AG04449 (cell line): ENCODE data around the gene C1QTNF12.

Source experiments
- CTCF ChIA-PET: fragments of 350-600 bp; formaldehyde crosslinking; extraction: SDS; loops from one replicate; lab custom pipeline; 2021; ENCODE audit warnings: antibody characterized with exemption; lab: Yijun Ruan, JAX
- POLR2A ChIA-PET: fragments of 400-600, 350-600 bp; formaldehyde crosslinking; extraction: SDS; loops from one replicate; lab custom pipeline; 2020; ENCODE audit warnings: antibody characterized with exemption, inconsistent platforms; lab: Yijun Ruan, JAX
- DNase-seq: peaks from one replicate; pipeline ENCODE4 v3.0.0-alpha.2; 2010; ENCODE audit warnings: low read depth, low spot score
- H3K4me3 ChIP-seq: 2 replicates; pipeline ENCODE4 v1.5.1; 2011; ENCODE audit warnings: low read depth, mild to moderate bottlenecking, control low read depth, low read length
- TF ChIP-seq, protein P1 (sequence below): IDR thresholded peaks from one replicate; pipeline ENCODE4 v1.5.1; 2011; ENCODE audit warnings: mild to moderate bottlenecking, moderate library complexity, low read length, control low read depth, inconsistent platforms; ENCODE audit not compliant: insufficient read depth; ENCODE audit errors: missing control alignments

The C1QTNF12 gene

DNA sequence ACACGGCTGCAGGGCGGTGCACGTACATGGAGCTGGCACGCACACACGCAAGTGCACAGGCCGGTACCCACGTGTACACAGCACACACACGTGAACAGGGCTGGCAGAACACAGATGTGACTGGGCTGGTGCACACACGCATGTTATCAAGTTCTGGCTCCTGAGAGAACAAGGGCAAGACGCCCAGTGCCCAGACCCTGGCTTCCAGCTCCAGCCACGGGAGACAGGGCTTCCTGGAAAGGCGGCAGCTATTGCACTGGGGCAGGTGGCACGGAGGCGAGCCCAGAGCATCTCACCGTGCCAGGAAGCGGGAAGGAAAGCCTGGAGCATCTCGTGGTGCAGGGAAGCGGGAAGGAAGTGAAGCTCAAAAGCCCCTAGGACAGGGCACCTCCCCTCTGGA, 20.6 kb downstream of the C1QTNF12 start:
- H3K4me3 ChIP-seq: no peak overlapping the region
- POLR2A ChIA-PET: no interaction called here
- CTCF ChIA-PET: interaction anchor here (2.6 kb wide), 1 partner anchor 104 kb away, joined by 7 read pairs; no protein-coding TSS in a partner anchor
- TF ChIP-seq, protein P1, sequence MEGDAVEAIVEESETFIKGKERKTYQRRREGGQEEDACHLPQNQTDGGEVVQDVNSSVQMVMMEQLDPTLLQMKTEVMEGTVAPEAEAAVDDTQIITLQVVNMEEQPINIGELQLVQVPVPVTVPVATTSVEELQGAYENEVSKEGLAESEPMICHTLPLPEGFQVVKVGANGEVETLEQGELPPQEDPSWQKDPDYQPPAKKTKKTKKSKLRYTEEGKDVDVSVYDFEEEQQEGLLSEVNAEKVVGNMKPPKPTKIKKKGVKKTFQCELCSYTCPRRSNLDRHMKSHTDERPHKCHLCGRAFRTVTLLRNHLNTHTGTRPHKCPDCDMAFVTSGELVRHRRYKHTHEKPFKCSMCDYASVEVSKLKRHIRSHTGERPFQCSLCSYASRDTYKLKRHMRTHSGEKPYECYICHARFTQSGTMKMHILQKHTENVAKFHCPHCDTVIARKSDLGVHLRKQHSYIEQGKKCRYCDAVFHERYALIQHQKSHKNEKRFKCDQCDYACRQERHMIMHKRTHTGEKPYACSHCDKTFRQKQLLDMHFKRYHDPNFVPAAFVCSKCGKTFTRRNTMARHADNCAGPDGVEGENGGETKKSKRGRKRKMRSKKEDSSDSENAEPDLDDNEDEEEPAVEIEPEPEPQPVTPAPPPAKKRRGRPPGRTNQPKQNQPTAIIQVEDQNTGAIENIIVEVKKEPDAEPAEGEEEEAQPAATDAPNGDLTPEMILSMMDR: no peak
- no peak for DNase-seq

DNA sequence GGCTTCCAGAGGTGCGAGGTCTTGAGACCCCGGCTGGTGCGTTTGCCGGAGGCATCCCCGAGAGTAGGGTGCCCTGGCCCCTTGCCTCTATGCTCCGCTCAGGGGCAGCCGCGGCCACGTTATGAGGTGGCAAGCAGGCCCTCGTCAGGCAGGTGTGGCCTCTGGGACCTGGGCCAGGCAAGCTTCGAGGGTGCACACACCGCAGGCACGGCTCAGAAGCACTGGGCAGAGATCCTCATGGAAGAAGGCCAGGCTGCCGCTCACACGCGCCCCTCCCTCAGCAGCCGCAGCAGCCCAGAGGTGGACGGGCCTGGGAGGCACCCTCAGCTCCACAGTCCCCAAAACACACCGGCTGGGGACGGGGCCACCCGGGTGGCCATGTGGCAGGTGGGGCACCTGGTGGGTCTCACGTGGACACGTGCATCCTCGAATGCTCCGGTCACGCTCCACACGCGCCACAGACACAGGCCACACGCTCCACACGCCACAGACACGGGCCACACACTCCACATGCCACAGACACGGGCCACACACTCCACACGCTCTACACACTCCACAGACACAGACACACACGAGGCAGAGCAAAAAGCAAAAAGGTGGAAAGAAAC, 21.2 kb downstream of the C1QTNF12 start:
- CTCF ChIA-PET: interaction anchor here (2.6 kb wide), 1 partner anchor 103 kb away, joined by 7 read pairs; no protein-coding TSS in a partner anchor
- no peak overlapping the region for H3K4me3 ChIP-seq
- no peak for DNase-seq
- POLR2A ChIA-PET: no interaction called here
- TF ChIP-seq, protein P1: no peak

DNA sequence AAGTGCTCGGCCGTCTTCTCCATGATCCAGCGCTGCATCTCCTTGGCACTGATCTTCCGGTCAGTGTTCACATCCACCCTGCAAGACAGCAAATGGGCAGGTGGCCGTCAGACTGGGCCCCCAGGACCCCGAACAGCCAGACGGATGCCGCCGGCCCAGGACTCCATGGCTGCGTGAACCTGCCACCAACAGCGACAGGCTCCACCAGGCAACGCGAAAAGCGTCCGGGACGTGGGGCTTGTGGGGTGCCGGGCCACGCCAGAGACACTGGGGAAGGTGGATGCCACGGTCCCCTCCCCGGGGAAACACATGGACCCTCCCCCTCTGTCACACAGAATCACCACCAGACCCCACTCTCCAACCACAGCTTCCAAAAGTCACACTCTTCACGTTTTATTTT, 22.6 kb downstream of the C1QTNF12 start:
- DNase-seq: no peak
- ChIA-PET CTCF (interaction anchor here (2.6 kb wide), 1 partner anchor 102 kb away, joined by 7 read pairs; no protein-coding TSS in a partner anchor), POLR2A (no interaction called here)
- TF ChIP-seq, protein P1: no peak
- H3K4me3 ChIP-seq: no peak overlapping the region

DNA sequence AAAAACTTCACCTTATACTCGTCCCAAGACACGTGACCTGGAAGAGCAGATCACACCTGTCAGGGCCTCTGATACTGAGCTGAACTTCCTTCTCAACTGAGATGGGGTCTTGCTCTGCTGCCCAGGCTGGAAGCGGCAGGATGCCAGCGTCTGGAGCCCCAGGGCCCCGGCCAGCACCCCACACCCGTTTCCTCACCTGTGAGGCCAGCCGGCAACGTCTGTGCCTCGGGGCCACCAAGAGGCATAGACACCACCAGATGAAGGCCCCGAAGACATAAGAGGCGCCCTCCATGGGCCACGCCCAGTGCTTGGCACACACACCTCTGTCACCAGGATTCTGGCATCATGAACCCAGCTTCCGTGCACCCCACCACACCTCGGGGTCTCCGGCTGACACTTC, 23.2 kb downstream of the C1QTNF12 start:
- no peak overlapping the region for H3K4me3 ChIP-seq
- CTCF ChIA-PET: no interaction called here
- DNase-seq: no peak
- POLR2A ChIA-PET: interaction anchor here (2.0 kb wide), 1 partner anchor 8 kb away, joined by 8 read pairs; the partner anchor contains the start of genes B3GALT6 and SDF4
- TF ChIP-seq, protein P1: no peak

DNA sequence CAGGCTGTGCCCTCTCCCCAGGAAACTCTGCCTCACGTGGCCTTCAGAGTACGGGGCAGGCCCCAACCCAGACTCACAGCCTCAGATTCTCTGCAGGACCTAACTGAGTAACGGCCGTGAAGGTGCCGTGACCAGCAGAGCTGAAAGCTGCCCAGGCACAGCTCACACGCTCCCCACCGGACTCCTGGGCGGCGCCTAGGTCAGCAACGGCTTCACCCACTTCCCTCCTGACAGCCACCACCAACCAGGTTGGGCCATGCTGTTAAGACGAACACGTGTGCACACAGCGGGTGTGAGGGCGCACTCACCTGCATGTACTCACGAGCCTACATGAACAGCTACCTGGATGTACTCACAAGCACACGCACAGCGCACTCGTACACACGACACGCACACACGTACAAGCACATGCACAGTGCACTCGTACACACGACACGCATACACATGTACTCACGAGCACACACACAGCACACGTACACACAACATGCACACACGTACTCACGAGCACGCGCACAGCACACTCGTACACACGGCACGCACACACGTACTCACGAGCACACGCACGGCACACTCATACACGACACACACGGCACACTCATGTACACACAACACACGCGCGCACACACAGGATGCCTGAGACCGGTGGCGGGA, 23.8 kb downstream of the C1QTNF12 start:
- ChIA-PET POLR2A (interaction anchor here (2.0 kb wide), 1 partner anchor 9 kb away, joined by 8 read pairs; the partner anchor contains the start of genes B3GALT6 and SDF4), CTCF (interaction anchor here (1.0 kb wide), 1 partner anchor 8 kb away, joined by 4 read pairs; no protein-coding TSS in a partner anchor)
- TF ChIP-seq, protein P1: no peak
- no peak for DNase-seq
- H3K4me3 ChIP-seq: no peak overlapping the region
